PC-9 (cell line): ENCODE results near the gene DDX52. TPM values are rescaled to one million over a fixed set of nuclear protein-coding genes. Genes with fewer than 3 reads are reported as not detected.
"Not testable (repeated sequence)": the region's sequence is repeated elsewhere in the genome, so short reads cannot be mapped to it uniquely, and the experiment has no call there.

Experiments used
- BruUV-seq: library from RNA; stranded (reverse); fragments of 400-500 nt; replicated peaks from 2 replicates; lab custom pipeline; 2021; lab: Mats Ljungman, UMichigan
- CTCF ChIA-PET: fragments of 300-600 bp; sonication (Branson Sonifier 250); formaldehyde crosslinking; loops from one replicate; lab custom pipeline; 2022; ENCODE audit warnings: antibody characterized with exemption; lab: Charles Lee
- POLR2A ChIA-PET: fragments of 300-600 bp; sonication (Branson Sonifier 250); formaldehyde crosslinking; loops from one replicate; lab custom pipeline; 2022; ENCODE audit warnings: antibody characterized with exemption; ENCODE audit not compliant: unreplicated experiment; lab: Charles Lee
- DNase-seq, 2 experiments: peaks; one replicate each; pipeline versions ENCODE4 v3.0.0 to v3.0.0-alpha.2; 2015 to 2022; ENCODE audit warnings: mixed read lengths in 1 of 2
- H2AFZ ChIP-seq: fragments of 200-600 bp; sonication (generic); 2 replicates; pipeline ENCODE4 v1.8.1; 2017; ENCODE audit warnings: antibody characterized with exemption
- H3F3A ChIP-seq: fragments of 200-600 bp; sonication (generic); 2 replicates; pipeline ENCODE4 v1.8.1; 2017; ENCODE audit warnings: antibody characterized with exemption, mild to moderate bottlenecking, low read depth; ENCODE audit not compliant: insufficient read depth
- H3K27ac ChIP-seq: fragments of 200-600 bp; sonication (generic); 2 replicates; pipeline ENCODE4 v1.6.1; 2016; ENCODE audit warnings: mixed run types
- H3K27me3 ChIP-seq: fragments of 200-600 bp; sonication (generic); 2 replicates; pipeline ENCODE4 v1.6.1; 2016; ENCODE audit warnings: low read depth, mixed run types; ENCODE audit not compliant: insufficient read depth
- H3K36me3 ChIP-seq: fragments of 200-600 bp; sonication (generic); 2 replicates; pipeline ENCODE4 v1.6.1; 2016; ENCODE audit warnings: low read depth, mixed run types
- H3K4me1 ChIP-seq: fragments of 200-600 bp; sonication (generic); replicated peaks from 2 replicates; pipeline ENCODE4 v1.6.1; 2016; ENCODE audit warnings: mixed run types; ENCODE audit not compliant: insufficient read depth
- H3K4me2 ChIP-seq: fragments of 200-600 bp; sonication (generic); 2 replicates; pipeline ENCODE4 v1.6.1; 2017; ENCODE audit warnings: mixed run types
- H3K4me3 ChIP-seq: fragments of 200-600 bp; sonication (generic); 2 replicates; pipeline ENCODE4 v1.6.1; 2016; ENCODE audit warnings: mixed run types
- H3K79me2 ChIP-seq: fragments of 200-600 bp; sonication (generic); 2 replicates; pipeline ENCODE4 v1.6.1; 2017; ENCODE audit warnings: low read depth, mixed run types
- H3K9me2 ChIP-seq: fragments of 200-600 bp; sonication (generic); 2 replicates; pipeline ENCODE4 v1.8.1; 2017; ENCODE audit warnings: mild to moderate bottlenecking; ENCODE audit not compliant: insufficient read depth
- H3K9me3 ChIP-seq: fragments of 200-600 bp; sonication (generic); 2 replicates; pipeline ENCODE4 v1.8.1; 2016; ENCODE audit warnings: low read depth; ENCODE audit not compliant: insufficient read depth
- H4K20me1 ChIP-seq: fragments of 200-600 bp; sonication (generic); 2 replicates; pipeline ENCODE4 v1.8.1; 2017; ENCODE audit not compliant: insufficient read depth
- CTCF ChIP-seq: fragments of 200-600 bp; sonication (generic); conservative IDR thresholded peaks from 2 replicates; pipeline ENCODE4 v1.6.1; 2017; ENCODE audit warnings: mixed run types, antibody characterized with exemption, mild to moderate bottlenecking, moderate library complexity
- EZH2 ChIP-seq: fragments of 200-600 bp; sonication (generic); IDR thresholded peaks from 2 replicates; pipeline ENCODE4 v1.8.0; 2017; ENCODE audit warnings: antibody characterized with exemption, low read depth
- intact Hi-C: fragments of 100-400 bp; cut with micrococcal nuclease; formaldehyde crosslinking; loops from one replicate; pipeline ENCODE4 v1.10.0; 2022; ENCODE audit not compliant: unreplicated experiment
- total RNA-seq: library from RNA; stranded (reverse); gene quantifications from 2 replicates; pipeline ENCODE4 v1.2.3, GENCODE V29; 2021

DDX52 gene
- total RNA-seq, 1 experiment from 2014 or later = 31.8 TPM

DNA sequence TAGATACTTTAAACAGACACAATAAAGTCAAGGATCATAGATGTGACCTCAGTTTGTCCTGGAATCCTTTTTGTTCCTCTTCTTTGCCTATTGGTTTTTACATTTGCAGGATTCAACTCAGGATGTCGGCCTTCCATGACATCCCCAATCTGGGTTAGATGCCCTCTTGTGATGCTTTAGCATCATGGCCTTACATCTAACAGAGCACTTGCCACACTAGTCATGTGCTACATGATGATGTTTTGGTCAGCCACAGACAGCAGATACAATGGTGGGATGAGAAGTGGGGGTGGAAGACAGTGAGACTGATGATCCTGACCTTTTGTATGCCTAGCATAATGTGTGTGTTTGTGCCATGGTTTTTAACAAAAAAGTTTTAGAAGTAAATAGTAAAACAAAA is 32.3 kb downstream of the DDX52 start:
- 0 out of 2 replicates have a peak, but pooled peaks cover 12% of the 10 kb centered on the region for H3K36me3 ChIP-seq
- no peak for DNase-seq
- no TSS peak for BruUV-seq
- ChIA-PET CTCF (interaction anchor here (0.5 kb wide), 1 partner anchor 160 kb away, joined by 3 read pairs; no protein-coding TSS in a partner anchor), POLR2A (no interaction called here)
- no peaks in the 10 kb centered on the region for H3K9me2 ChIP-seq
- peaks cover 16% of the 10 kb centered on the region for H3K4me1 ChIP-seq
- no peaks in the 10 kb centered on the region for H3K27me3 ChIP-seq
- H3K4me3 ChIP-seq = no peak overlapping the region
- no peak for TF ChIP-seq CTCF
- no peak overlapping the region for H3K27ac ChIP-seq
- H3K79me2 ChIP-seq = peaks cover 27% of the 10 kb centered on the region
- no peaks in the 10 kb centered on the region for H3K9me3 ChIP-seq
- peaks cover 8% of the 10 kb centered on the region for H3F3A ChIP-seq
- H4K20me1 ChIP-seq = no peaks in the 10 kb centered on the region
- intact Hi-C loops = no loop called here
- no peak overlapping the region for H2AFZ ChIP-seq
- no peak overlapping the region for H3K4me2 ChIP-seq

- DNase-seq, H4K20me1 ChIP-seq, H2AFZ ChIP-seq, H3K9me3 ChIP-seq, BruUV-seq, H3K27me3 ChIP-seq, H3K9me2 ChIP-seq, intact Hi-C loops: not testable (repeated sequence)
- peaks cover 16% of the 10 kb centered on the region for H3K4me1 ChIP-seq
- peaks cover 15% of the 10 kb centered on the region for H3F3A ChIP-seq
- 0 out of 2 replicates have a peak, but pooled peaks cover 21% of the 10 kb centered on the region for H3K36me3 ChIP-seq
- peak overlapping the region; percentile 89; the same call in 1 of the 2 replicates for H3K4me3 ChIP-seq
- H3K27ac ChIP-seq = peak overlapping the region; percentile 42
- H3K79me2 ChIP-seq = peaks cover 35% of the 10 kb centered on the region
- ChIA-PET CTCF (interaction anchor here (0.6 to 0.7 kb wide), 4 partner anchors 40 to 1031 kb away, joined by 3 read pairs; no protein-coding TSS in a partner anchor), POLR2A (interaction anchor here (0.6 to 0.7 kb wide), 2 partner anchors 83 to 207 kb away, joined by 3 to 9 read pairs; no protein-coding TSS in a partner anchor)
- peak overlapping the region; percentile 79 for H3K4me2 ChIP-seq
Measured at GRCh38 chr17:37610041-37610420, 33.2 kb downstream of the DDX52 start.

GRCh38 chr17:37609170-37610040 is 33.8 kb downstream of the DDX52 start, which contains the start of gene SYNRG:
Gene SYNRG (minus strand): TSS chr17:37609418. CDS start chr17:37609355, 63 bp downstream.
- H3K79me2 ChIP-seq = peaks cover 41% of the 10 kb centered on the region
- peak within 1 kb of the TSS; percentile 42 for H3K27ac ChIP-seq
- H3K36me3 ChIP-seq = 0 out of 2 replicates have a peak, but pooled peaks cover 19% of the 10 kb centered on the region
- H4K20me1 ChIP-seq = peaks cover 6% of the 10 kb centered on the region; the same call in 1 of the 2 replicates
- no peaks in the 10 kb centered on the region for H3K9me2 ChIP-seq
- peak within 1 kb of the TSS; percentile 89 for H3K4me3 ChIP-seq
- CTCF ChIA-PET = interaction anchor here (0.6 to 0.7 kb wide), 4 partner anchors 39 to 1030 kb away, joined by 3 read pairs; no protein-coding TSS in a partner anchor
- POLR2A ChIA-PET = interaction anchor here (0.6 to 0.7 kb wide), 3 partner anchors 14 to 82 kb away, joined by 3 read pairs; no protein-coding TSS in a partner anchor
- intact Hi-C loops = no loop called here
- peaks cover 15% of the 10 kb centered on the region for H3F3A ChIP-seq
- TSS peak; percentile 74 for BruUV-seq
- no peaks in the 10 kb centered on the region for H3K27me3 ChIP-seq
- peaks cover 16% of the 10 kb centered on the region for H3K4me1 ChIP-seq
- TF ChIP-seq CTCF = no peak; the same call in 1 of the 2 replicates
- TF ChIP-seq EZH2 = no peak
- H3K9me3 ChIP-seq = no peaks in the 10 kb centered on the region
- DNase-seq = peak; percentile 84 to 97
- H2AFZ ChIP-seq = peak within 1 kb of the TSS; percentile 96
- peak within 1 kb of the TSS; percentile 79 for H3K4me2 ChIP-seq
